Brain microvascular endothelial cell (primary cell): ENCODE results near the gene SMAGP.

Source experiments
- DNase-seq: peaks from one replicate; pipeline ENCODE4 v3.0.0-alpha.2; 2020
- H3K27ac ChIP-seq: fragments of 250-450 bp; sonication (Bioruptor Pico); 2 replicates; pipeline ENCODE4 v1.5.1; 2020; ENCODE audit warnings: mild to moderate bottlenecking, moderate library complexity
- H3K27me3 ChIP-seq: fragments of 250-450 bp; sonication (Bioruptor Pico); replicated peaks from 2 replicates; pipeline ENCODE4 v1.5.1; 2020; ENCODE audit warnings: mild to moderate bottlenecking
- H3K36me3 ChIP-seq: fragments of 250-450 bp; sonication (Bioruptor Pico); replicated peaks from 2 replicates; pipeline ENCODE4 v1.5.1; 2020; ENCODE audit warnings: mild to moderate bottlenecking
- H3K4me3 ChIP-seq: 2 replicates; pipeline ENCODE4 v1.5.1; 2011; ENCODE audit warnings: low read depth, mild to moderate bottlenecking, control low read depth, low read length, moderate library complexity
- CTCF ChIP-seq: IDR thresholded peaks from 2 replicates; pipeline ENCODE4 v1.5.1; 2011; ENCODE audit warnings: low read depth, mild to moderate bottlenecking, moderate library complexity, low read length, control low read depth, inconsistent platforms; ENCODE audit errors: missing control alignments
- in situ Hi-C: cut with HindIII; loops from 2 replicates; pipeline ENCODE4 v1.10.0; 2017; ENCODE audit warnings: low sequenced_read_pairs, low pct_ligation_motif_present

Gene SMAGP

GRCh38 chr12:51247523-51248206 is 22.6 kb downstream of the SMAGP start:
- in situ Hi-C loops: no loop called here
- Histone ChIP-seq H3K27me3 (no peaks in the 10 kb centered on the region), H3K36me3 (peaks cover 31% of the 10 kb centered on the region), H3K27ac (no peak overlapping the region), H3K4me3 (no peak overlapping the region)
- no peak for DNase-seq
- no peak for TF ChIP-seq CTCF

GRCh38 chr12:51246254-51246853 is 23.9 kb downstream of the SMAGP start:
- peak; percentile 17 for TF ChIP-seq CTCF
- in situ Hi-C loops: no loop called here
- H3K36me3 ChIP-seq: peaks cover 41% of the 10 kb centered on the region
- H3K27me3 ChIP-seq: no peaks in the 10 kb centered on the region
- peak; percentile 29 for DNase-seq
- no peak overlapping the region for H3K4me3 ChIP-seq
- no peak overlapping the region for H3K27ac ChIP-seq

GRCh38 chr12:51245476-51246253 is 24.6 kb downstream of the SMAGP start:
- H3K4me3 ChIP-seq: no peak overlapping the region
- in situ Hi-C loops: no loop called here
- no peaks in the 10 kb centered on the region for H3K27me3 ChIP-seq
- TF ChIP-seq CTCF: no peak
- peaks cover 41% of the 10 kb centered on the region for H3K36me3 ChIP-seq
- no peak overlapping the region for H3K27ac ChIP-seq
- DNase-seq: no peak

GRCh38 chr12:51244269-51244668 is 25.9 kb downstream of the SMAGP start:
- TF ChIP-seq CTCF: no peak
- in situ Hi-C loops: no loop called here
- H3K4me3 ChIP-seq: no peak overlapping the region
- no peaks in the 10 kb centered on the region for H3K27me3 ChIP-seq
- H3K36me3 ChIP-seq: peaks cover 43% of the 10 kb centered on the region
- H3K27ac ChIP-seq: no peak overlapping the region
- DNase-seq: peak; percentile 22

DNA sequence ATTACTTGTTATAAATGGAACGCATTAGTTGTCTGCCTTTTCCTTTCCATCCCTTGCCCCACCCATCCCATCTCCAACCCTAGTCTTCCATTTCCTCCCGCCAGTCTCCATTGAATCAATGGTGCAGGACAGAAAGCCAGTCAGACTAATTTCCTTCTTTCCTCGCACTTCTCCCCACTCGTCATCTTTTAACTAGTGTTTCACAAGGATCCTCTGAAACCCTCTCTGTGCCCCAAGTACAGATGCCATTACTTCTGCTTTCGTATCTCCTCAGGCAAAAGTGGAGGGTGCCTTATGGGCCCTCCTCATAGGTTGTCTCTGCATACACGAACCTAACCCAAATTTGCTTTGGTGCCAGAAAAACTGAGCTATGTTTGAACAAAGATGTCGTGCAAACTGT is 27.3 kb downstream of the SMAGP start:
- in situ Hi-C loops: no loop called here
- TF ChIP-seq CTCF: no peak
- Histone ChIP-seq H3K36me3 (peaks cover 43% of the 10 kb centered on the region), H3K27ac (no peak overlapping the region), H3K27me3 (no peaks in the 10 kb centered on the region), H3K4me3 (no peak overlapping the region)
- no peak for DNase-seq
